ENCODE data around the gene TAS2R40.

The TAS2R40 gene

DNA sequence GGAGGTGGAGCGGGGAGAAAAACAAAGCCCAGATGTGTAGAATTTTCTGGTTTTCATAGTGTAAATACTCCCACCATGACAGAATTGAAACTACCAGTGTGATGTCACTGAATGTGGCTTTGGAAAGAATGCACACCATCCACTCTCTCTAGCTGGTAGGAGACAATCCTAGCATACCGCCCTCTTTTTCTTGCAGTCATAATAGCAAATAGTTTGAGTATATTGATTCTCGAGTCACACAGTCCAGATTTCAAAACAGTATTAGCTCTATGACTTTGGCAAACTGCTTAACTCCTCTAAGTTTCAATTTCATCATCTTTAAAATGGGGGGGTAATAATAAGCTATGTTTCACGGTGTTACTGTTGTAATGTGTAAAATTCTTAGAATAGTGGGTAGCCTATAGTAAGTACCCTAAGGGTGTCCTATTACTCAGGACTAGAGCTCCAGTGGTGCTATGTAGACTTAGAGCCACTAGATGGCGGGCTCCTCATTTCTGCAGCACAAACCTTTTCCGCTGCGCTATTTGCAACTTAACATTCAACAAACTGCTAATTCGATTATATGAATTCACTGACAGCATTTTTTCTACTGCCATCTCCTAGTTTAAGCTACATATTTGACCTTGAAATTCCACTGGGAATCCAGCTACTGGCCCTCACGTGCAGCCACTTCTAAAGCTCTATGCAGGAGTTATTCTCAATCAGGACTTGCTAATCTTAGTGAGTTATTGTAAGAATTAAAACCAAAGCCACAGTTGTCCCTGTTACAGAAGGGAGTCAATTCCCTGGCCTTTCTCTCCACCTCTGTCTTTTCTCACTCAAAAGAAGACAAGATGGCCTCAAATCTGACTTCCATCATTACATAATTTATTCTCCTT is 18.7 kb downstream of the TAS2R40 start:
- TF ChIP-seq, protein P1, sequence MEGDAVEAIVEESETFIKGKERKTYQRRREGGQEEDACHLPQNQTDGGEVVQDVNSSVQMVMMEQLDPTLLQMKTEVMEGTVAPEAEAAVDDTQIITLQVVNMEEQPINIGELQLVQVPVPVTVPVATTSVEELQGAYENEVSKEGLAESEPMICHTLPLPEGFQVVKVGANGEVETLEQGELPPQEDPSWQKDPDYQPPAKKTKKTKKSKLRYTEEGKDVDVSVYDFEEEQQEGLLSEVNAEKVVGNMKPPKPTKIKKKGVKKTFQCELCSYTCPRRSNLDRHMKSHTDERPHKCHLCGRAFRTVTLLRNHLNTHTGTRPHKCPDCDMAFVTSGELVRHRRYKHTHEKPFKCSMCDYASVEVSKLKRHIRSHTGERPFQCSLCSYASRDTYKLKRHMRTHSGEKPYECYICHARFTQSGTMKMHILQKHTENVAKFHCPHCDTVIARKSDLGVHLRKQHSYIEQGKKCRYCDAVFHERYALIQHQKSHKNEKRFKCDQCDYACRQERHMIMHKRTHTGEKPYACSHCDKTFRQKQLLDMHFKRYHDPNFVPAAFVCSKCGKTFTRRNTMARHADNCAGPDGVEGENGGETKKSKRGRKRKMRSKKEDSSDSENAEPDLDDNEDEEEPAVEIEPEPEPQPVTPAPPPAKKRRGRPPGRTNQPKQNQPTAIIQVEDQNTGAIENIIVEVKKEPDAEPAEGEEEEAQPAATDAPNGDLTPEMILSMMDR (IDR thresholded peaks at IDR 0.05; ENCODE audit: low read depth, low read length), result peak; percentile 77
- H3K27me3 ChIP-seq (ENCODE audit: insufficient read depth, low read depth, severe bottlenecking), result no peaks in the 10 kb centered on the region
- H3K36me3 ChIP-seq, result no peaks in the 10 kb centered on the region
- H3K9me3 ChIP-seq (ENCODE audit: severe bottlenecking), result peaks cover 15% of the 10 kb centered on the region
- no peak overlapping the region; the same call in 1 of the 2 replicates for H3K4me3 ChIP-seq (ENCODE audit: low read depth, low read length)
- peak; percentile 55 for DNase-seq
- no peak overlapping the region for H3K27ac ChIP-seq

GRCh38 chr7:143242306-143242705 is 20.5 kb downstream of the TAS2R40 start:
- TF ChIP-seq, protein P1 (IDR thresholded peaks at IDR 0.05; ENCODE audit: low read depth, low read length), result no peak
- Histone ChIP-seq H3K9me3 (ENCODE audit: severe bottlenecking) (peaks cover 2% of the 10 kb centered on the region), H3K27me3 (ENCODE audit: insufficient read depth, low read depth, severe bottlenecking) (no peaks in the 10 kb centered on the region), H3K4me3 (ENCODE audit: low read depth, low read length) (no peak overlapping the region), H3K36me3 (no peaks in the 10 kb centered on the region), H3K27ac (no peak overlapping the region)
- DNase-seq, result no peak

DNA sequence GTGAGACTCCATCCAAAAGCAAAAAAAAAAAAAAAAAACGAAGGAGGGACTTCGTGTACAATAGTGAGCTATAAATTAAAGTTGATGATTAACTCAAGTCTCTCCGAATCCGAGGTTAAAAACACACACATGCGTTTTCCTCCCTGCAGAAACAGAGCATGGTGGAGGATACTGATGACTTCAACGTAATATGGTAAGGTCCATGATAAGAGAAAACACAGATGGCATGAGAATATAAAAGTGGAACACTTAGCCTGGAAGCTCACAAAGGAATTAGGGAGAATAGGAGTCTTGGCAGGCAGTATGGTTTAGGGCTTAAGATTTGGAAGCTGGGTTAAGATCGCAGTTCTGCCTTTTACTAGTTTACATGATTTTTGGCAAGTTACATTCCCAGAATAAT is 21.3 kb downstream of the TAS2R40 start:
- no peak for DNase-seq

DNA sequence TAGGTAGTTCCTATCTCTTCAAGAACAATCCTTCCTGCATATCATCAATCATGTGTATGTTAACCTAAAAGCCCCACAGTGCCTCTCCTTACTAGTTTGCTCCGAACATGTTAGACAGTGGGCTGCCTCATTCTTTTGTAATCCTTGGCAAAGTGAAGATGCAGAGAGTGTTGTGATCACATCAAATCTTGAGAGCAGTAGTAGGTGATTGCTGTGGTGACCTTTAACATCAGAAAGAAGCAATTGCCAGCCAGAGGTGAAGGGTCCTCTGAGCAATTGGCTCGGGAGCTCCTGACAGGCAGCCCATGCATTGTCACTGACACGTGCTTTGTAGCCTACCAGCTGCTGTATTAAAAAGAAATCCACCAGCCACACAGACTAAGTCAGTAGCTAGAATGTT is 21.8 kb downstream of the TAS2R40 start:
- Histone ChIP-seq H3K27me3 (ENCODE audit: insufficient read depth, low read depth, severe bottlenecking) (no peaks in the 10 kb centered on the region), H3K36me3 (no peaks in the 10 kb centered on the region), H3K27ac (no peak overlapping the region), H3K4me3 (ENCODE audit: low read depth, low read length) (no peak overlapping the region), H3K9me3 (ENCODE audit: severe bottlenecking) (no peaks in the 10 kb centered on the region)
- DNase-seq, result no peak
- TF ChIP-seq, protein P1 (IDR thresholded peaks at IDR 0.05; ENCODE audit: low read depth, low read length), result no peak

More for the DNA sequence above, 21.3 kb downstream of the TAS2R40 start:
- Histone ChIP-seq H3K9me3 (ENCODE audit: severe bottlenecking) (no peaks in the 10 kb centered on the region), H3K27me3 (ENCODE audit: insufficient read depth, low read depth, severe bottlenecking) (no peaks in the 10 kb centered on the region), H3K36me3 (no peaks in the 10 kb centered on the region), H3K4me3 (ENCODE audit: low read depth, low read length) (no peak overlapping the region), H3K27ac (no peak overlapping the region)
- TF ChIP-seq, protein P1 (IDR thresholded peaks at IDR 0.05; ENCODE audit: low read depth, low read length), result no peak

DNA sequence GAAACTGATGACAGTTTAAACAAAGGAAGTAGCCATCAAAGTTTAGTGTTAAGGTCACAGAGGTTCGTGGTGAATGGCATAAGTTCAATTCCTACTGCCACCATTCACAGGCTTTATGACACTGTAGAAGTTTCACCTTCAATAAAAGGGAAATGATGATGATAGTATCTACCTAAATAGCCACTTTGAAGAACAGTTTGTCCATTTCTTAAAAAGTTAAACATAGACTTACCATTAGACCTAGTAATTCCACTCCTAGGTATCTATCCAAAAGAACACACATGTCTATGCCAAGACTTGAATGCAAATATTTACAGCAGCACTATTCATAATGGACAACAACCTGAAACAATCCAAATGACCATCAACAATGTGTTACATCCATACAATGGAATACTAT is 22.5 kb downstream of the TAS2R40 start:
- DNase-seq, result no peak
- Histone ChIP-seq H3K4me3 (ENCODE audit: low read depth, low read length) (no peak overlapping the region), H3K9me3 (ENCODE audit: severe bottlenecking) (peaks cover 2% of the 10 kb centered on the region), H3K27ac (no peak overlapping the region), H3K27me3 (ENCODE audit: insufficient read depth, low read depth, severe bottlenecking) (no peaks in the 10 kb centered on the region), H3K36me3 (no peaks in the 10 kb centered on the region)
- TF ChIP-seq, protein P1 (IDR thresholded peaks at IDR 0.05; ENCODE audit: low read depth, low read length), result no peak

All from WERI-Rb-1 (cell line).